ENCODE data around the gene CDC40. TPM values are rescaled to one million over a fixed set of nuclear protein-coding genes. Genes with fewer than 3 reads are reported as not detected.

The CDC40 gene
- polyA plus RNA-seq, 1 of the 3 experiments (the other 2 are of a cell fraction), result 7.4 TPM

- ChIA-PET CTCF (interaction anchor here (1.2 kb wide), 1 partner anchor 9 kb away, joined by 3 read pairs; no protein-coding TSS in a partner anchor), POLR2A (no interaction called here)
- 97% methylated on average over 5 of the region's 10 CpGs for WGBS (ENCODE audit: low lambda C conversion rate)
- H3K4me3 ChIP-seq (ENCODE audit: low read depth in 2 of 2, low read length in 1 of 2), result no peak overlapping the region
- no peaks in the 10 kb centered on the region for H3K79me2 ChIP-seq (ENCODE audit: insufficient read depth)
- H3K27ac ChIP-seq (ENCODE audit: low read depth in 2 of 2, low read length in 1 of 2), result no peak overlapping the region
- H3K9me3 ChIP-seq, result no peaks in the 10 kb centered on the region
- no peak overlapping the region for H3K4me2 ChIP-seq
- no peak overlapping the region for H3K9ac ChIP-seq
- TF ChIP-seq RXRA (IDR thresholded peaks at IDR 0.05; ENCODE audit: borderline replicate concordance, low read depth) (no peak), GATA2 (CRISPR knock-in tag; IDR thresholded peaks at IDR 0.05) (no peak), SMC3 (IDR thresholded peaks at IDR 0.05; ENCODE audit: low read depth, low read length) (no peak), RAD21 (IDR thresholded peaks at IDR 0.05; ENCODE audit: low read length) (no peak), IRF3 (IDR thresholded peaks at IDR 0.05; ENCODE audit: low read depth, low read length) (no peak), FOXJ3 (CRISPR knock-in tag; IDR thresholded peaks at IDR 0.05) (no peak), PBX3 (IDR thresholded peaks at IDR 0.05) (no peak), YY1 (IDR thresholded peaks at IDR 0.05; ENCODE audit: low read depth) (no peak), NFIC (IDR thresholded peaks at IDR 0.05; ENCODE audit: borderline replicate concordance) (no peak), NRF1 (IDR thresholded peaks at IDR 0.05; ENCODE audit: low read depth, low read length) (no peak), RCOR1 (IDR thresholded peaks at IDR 0.05; ENCODE audit: low read length) (no peak), TEAD4 (IDR thresholded peaks at IDR 0.05; ENCODE audit: borderline replicate concordance, insufficient read depth) (no peak)
- H3K9me2 ChIP-seq, result no peaks in the 10 kb centered on the region
- H4K20me1 ChIP-seq (ENCODE audit: insufficient read depth), result no peaks in the 10 kb centered on the region
- no peaks in the 10 kb centered on the region for H3F3A ChIP-seq (replicated peaks; ENCODE audit: insufficient read depth)
- no peaks in the 10 kb centered on the region for H3K27me3 ChIP-seq (ENCODE audit: insufficient read depth)
- no peak for DNase-seq
- H3K4me1 ChIP-seq (ENCODE audit: control insufficient read depth in 1 of 2, insufficient read depth in 2 of 2, low read depth in 1 of 2, low read length in 1 of 2), result no peaks in the 10 kb centered on the region
- peaks cover 4 to 8% of the 10 kb centered on the region in 2 experiments for H3K36me3 ChIP-seq (replicated peaks in 1 of 2; ENCODE audit: control insufficient read depth in 1 of 2, insufficient read depth in 2 of 2, low read length in 1 of 2)
- H2AFZ ChIP-seq (ENCODE audit: low read depth), result no peak overlapping the region
Measured at GRCh38 chr6:110137924-110138887, 42.0 kb upstream of the CDC40 start.

- Histone ChIP-seq H3K27me3 (ENCODE audit: insufficient read depth) (no peaks in the 10 kb centered on the region), H3K9me2 (no peaks in the 10 kb centered on the region), H3F3A (replicated peaks; ENCODE audit: insufficient read depth) (no peaks in the 10 kb centered on the region), H3K4me3 (ENCODE audit: low read depth in 2 of 2, low read length in 1 of 2) (no peak overlapping the region; a peak in 1 of 4 replicates), H4K20me1 (ENCODE audit: insufficient read depth) (no peaks in the 10 kb centered on the region), H3K27ac (ENCODE audit: low read depth in 2 of 2, low read length in 1 of 2) (no peak overlapping the region), H3K9ac (no peak overlapping the region), H3K9me3 (no peaks in the 10 kb centered on the region), H3K4me1 (ENCODE audit: control insufficient read depth in 1 of 2, insufficient read depth in 2 of 2, low read depth in 1 of 2, low read length in 1 of 2) (no peaks in the 10 kb centered on the region), H3K36me3 (replicated peaks in 1 of 2; ENCODE audit: control insufficient read depth in 1 of 2, insufficient read depth in 2 of 2, low read length in 1 of 2) (peaks cover 4 to 8% of the 10 kb centered on the region in 2 experiments), H2AFZ (ENCODE audit: low read depth) (no peak overlapping the region), H3K79me2 (ENCODE audit: insufficient read depth) (no peaks in the 10 kb centered on the region), H3K4me2 (no peak overlapping the region)
- ChIA-PET CTCF (interaction anchor here (1.2 kb wide), 1 partner anchor 9 kb away, joined by 3 read pairs; no protein-coding TSS in a partner anchor), POLR2A (no interaction called here)
- DNase-seq, result no peak
- TF ChIP-seq YY1 (IDR thresholded peaks at IDR 0.05; ENCODE audit: low read depth) (no peak), SIN3A (IDR thresholded peaks at IDR 0.05; ENCODE audit: borderline replicate concordance, low read depth, low read length) (no peak), ELF1 (IDR thresholded peaks at IDR 0.05) (no peak), NFIC (IDR thresholded peaks at IDR 0.05; ENCODE audit: borderline replicate concordance) (no peak), TEAD4 (IDR thresholded peaks at IDR 0.05; ENCODE audit: borderline replicate concordance, insufficient read depth) (no peak), NRF1 (IDR thresholded peaks at IDR 0.05; ENCODE audit: low read depth, low read length) (no peak), MEF2A (IDR thresholded peaks at IDR 0.05; ENCODE audit: borderline replicate concordance, low read depth) (no peak), JUND (IDR thresholded peaks at IDR 0.05) (no peak)
- WGBS (ENCODE audit: low lambda C conversion rate), result 91% methylated on average over 3 of the region's 9 CpGs
Measured at GRCh38 chr6:110139052-110139451, 41.2 kb upstream of the CDC40 start.

Measured in SK-N-SH (cell line).